HEK293T (cell line): ENCODE data around the gene PLPPR1.

ENCODE experiments used
- CTCF ChIA-PET: fragments of 350-600 bp; formaldehyde crosslinking; extraction: SDS; loops from one replicate; lab custom pipeline; 2021; ENCODE audit warnings: antibody characterized with exemption, inconsistent platforms; lab: Yijun Ruan, JAX
- POLR2A ChIA-PET: fragments of 350-600 bp; formaldehyde crosslinking; extraction: SDS; loops from one replicate; lab custom pipeline; 2020; ENCODE audit warnings: antibody characterized with exemption, inconsistent platforms; lab: Yijun Ruan, JAX
- DNase-seq: peaks from one replicate; pipeline ENCODE4 v3.0.0; 2012; ENCODE audit warnings: mixed read lengths; ENCODE audit errors: extremely low spot score
- ARNT ChIP-seq: fragments of 450-650 bp; IDR thresholded peaks from 2 replicates; pipeline ENCODE4 v1.6.1; 2017; ENCODE audit warnings: mild to moderate bottlenecking
- BHLHE40 ChIP-seq: fragments of 450-650 bp; IDR thresholded peaks from 2 replicates; pipeline ENCODE4 v1.6.1; 2016; ENCODE audit warnings: mild to moderate bottlenecking, moderate library complexity, borderline replicate concordance
- CTBP1 ChIP-seq: fragments of 450-650 bp; IDR thresholded peaks from 2 replicates; pipeline ENCODE4 v1.6.1; 2016; ENCODE audit warnings: borderline replicate concordance
- ELF4 ChIP-seq: fragments of 450-650 bp; IDR thresholded peaks from 2 replicates; pipeline ENCODE4 v1.6.1; 2017; ENCODE audit warnings: antibody characterized with exemption
- FOXA1 ChIP-seq: fragments of 450-650 bp; IDR thresholded peaks from 2 replicates; pipeline ENCODE4 v1.6.1; 2016; ENCODE audit warnings: mild to moderate bottlenecking
- FOXK2 ChIP-seq: fragments of 450-650 bp; IDR thresholded peaks from 2 replicates; pipeline ENCODE4 v1.6.1; 2016; ENCODE audit warnings: mild to moderate bottlenecking
- FOXM1 ChIP-seq: fragments of 450-650 bp; IDR thresholded peaks from 2 replicates; pipeline ENCODE4 v1.6.1; 2017; ENCODE audit warnings: mild to moderate bottlenecking, borderline replicate concordance
- HDGF ChIP-seq: fragments of 450-650 bp; IDR thresholded peaks from 2 replicates; pipeline ENCODE4 v1.6.1; 2017; ENCODE audit warnings: antibody characterized with exemption, borderline replicate concordance
- L3MBTL2 ChIP-seq: fragments of 450-650 bp; conservative IDR thresholded peaks from 2 replicates; pipeline ENCODE4 v1.6.1; 2016; ENCODE audit warnings: mild to moderate bottlenecking
- LEF1 ChIP-seq: fragments of 450-650 bp; IDR thresholded peaks from 2 replicates; pipeline ENCODE4 v1.6.1; 2017; ENCODE audit warnings: mild to moderate bottlenecking, borderline replicate concordance
- NFRKB ChIP-seq: fragments of 450-650 bp; IDR thresholded peaks from 2 replicates; pipeline ENCODE4 v1.6.1; 2016; ENCODE audit warnings: mild to moderate bottlenecking, moderate library complexity
- SP1 ChIP-seq: fragments of 450-650 bp; IDR thresholded peaks from 2 replicates; pipeline ENCODE4 v1.6.1; 2017
- SUZ12 ChIP-seq: fragments of 450-650 bp; IDR thresholded peaks from 2 replicates; pipeline ENCODE4 v1.6.1; 2016; ENCODE audit warnings: mild to moderate bottlenecking
- TARDBP ChIP-seq: fragments of 450-650 bp; IDR thresholded peaks from 2 replicates; pipeline ENCODE4 v1.6.1; 2016
- ZNF384 ChIP-seq: fragments of 450-650 bp; IDR thresholded peaks from 2 replicates; pipeline ENCODE4 v1.6.1; 2016
- TF ChIP-seq, protein P1 (sequence below): fragments of 450-650 bp; IDR thresholded peaks from 2 replicates; pipeline ENCODE4 v1.6.1; 2016

The PLPPR1 gene

DNA sequence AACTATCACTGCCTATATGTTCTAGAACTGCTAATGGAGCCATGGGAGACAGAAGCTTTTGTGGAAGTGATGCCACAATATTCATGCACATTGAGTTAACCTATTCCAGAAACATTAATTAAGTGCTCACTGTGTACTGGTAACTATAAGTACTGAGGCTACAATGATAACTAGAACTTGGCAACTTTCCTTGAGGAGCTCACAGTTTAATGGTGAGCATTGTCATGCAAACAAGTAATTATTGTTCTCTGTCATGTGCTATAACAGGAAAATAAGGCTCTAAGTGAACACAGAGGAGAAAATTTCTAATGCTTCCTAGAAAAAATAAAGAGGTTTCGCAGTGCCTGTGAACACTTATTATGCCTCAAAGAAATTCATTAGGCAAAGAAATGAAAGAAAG, 214.1 kb downstream of the PLPPR1 start:
- POLR2A ChIA-PET, result no interaction called here
- CTCF ChIA-PET, result no interaction called here
- TF ChIP-seq BHLHE40 (no peak), SUZ12 (no peak), TARDBP (no peak), ELF4 (no peak), FOXA1 (no peak), L3MBTL2 (no peak), ZNF384 (no peak), FOXM1 (no peak), SP1 (no peak), FOXK2 (no peak), CTBP1 (no peak), HDGF (no peak), ARNT (no peak), NFRKB (no peak), LEF1 (no peak)
- TF ChIP-seq, protein P1, sequence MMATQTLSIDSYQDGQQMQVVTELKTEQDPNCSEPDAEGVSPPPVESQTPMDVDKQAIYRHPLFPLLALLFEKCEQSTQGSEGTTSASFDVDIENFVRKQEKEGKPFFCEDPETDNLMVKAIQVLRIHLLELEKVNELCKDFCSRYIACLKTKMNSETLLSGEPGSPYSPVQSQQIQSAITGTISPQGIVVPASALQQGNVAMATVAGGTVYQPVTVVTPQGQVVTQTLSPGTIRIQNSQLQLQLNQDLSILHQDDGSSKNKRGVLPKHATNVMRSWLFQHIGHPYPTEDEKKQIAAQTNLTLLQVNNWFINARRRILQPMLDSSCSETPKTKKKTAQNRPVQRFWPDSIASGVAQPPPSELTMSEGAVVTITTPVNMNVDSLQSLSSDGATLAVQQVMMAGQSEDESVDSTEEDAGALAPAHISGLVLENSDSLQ, result no peak
- DNase-seq, result no peak

DNA sequence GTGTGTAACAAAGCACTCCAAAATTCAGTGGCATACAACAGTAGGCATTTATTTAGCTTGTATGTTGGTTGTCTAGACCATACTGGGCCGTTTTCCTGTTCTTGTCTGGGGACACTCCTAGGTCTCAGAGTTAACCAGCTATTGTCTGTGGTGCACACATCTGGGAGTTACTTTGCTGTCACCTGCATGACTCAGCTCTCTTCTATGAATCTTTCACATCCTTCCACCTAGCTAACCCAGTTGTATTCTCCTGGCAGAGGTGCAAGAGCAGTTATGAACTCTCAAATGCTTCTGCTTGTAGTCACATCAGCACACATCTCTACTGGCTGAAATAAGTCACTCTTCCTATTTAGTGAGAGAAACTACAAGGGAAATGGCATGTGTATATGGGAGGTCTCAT, 218.2 kb downstream of the PLPPR1 start:
- POLR2A ChIA-PET, result no interaction called here
- DNase-seq, result no peak
- CTCF ChIA-PET, result no interaction called here
- TF ChIP-seq FOXK2 (no peak), LEF1 (no peak), SP1 (no peak), NFRKB (no peak), FOXM1 (no peak), FOXA1 (no peak), TARDBP (no peak), ARNT (no peak), CTBP1 (no peak), ELF4 (no peak)

DNA sequence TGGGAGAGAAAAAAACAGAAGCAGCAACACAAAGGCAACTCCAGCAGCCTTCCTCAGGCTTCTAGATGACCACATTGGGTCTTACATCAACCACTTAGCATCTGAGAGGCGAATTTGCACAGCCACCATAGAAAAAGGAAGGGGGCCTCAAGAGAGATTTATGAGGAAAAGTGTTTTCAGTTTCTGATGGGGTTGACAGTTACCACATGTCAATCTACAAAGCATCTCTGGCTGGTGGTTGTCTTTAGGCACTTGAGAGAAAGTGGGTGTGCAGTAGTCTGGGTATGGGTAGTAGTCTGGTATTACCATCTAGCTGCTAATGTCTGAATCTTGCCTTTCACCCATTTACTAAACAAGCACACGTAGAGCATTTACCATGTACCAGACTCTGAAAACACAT, 218.8 kb downstream of the PLPPR1 start:
- POLR2A ChIA-PET, result interaction anchor here (0.6 kb wide), 1 partner anchor 34 kb away, joined by 3 read pairs; no protein-coding TSS in a partner anchor

DNA sequence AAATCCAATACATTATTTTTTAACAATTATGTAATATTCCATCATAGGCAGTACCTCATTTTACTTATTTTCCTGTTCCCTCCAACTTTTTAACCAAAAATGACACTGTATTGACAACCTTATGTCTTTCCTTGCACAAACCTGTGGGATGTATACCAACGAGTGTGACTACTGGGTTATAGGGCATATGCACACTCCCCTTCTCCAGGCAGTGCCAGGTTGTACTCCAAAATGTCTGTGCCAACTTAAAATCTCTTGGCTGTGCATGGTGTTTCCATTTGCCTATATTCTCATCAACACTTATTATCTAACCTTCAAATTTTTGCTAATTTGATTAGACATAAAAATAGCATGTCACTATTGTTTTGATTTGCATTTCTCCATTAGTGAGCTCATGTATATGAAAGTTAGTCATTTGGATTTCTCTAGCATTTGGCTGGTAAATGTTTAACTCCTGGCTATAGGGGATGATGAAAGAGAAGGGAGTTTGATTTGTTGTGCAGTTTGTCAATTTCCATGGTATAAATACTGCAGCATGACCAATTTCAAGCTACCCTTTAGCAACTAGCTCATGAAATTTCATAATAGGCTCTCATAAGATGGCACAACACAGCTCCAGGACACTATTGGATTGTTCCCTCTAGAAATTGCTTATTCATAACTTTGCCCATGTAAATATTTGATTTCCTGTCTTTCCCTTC, 226.4 kb downstream of the PLPPR1 start:
- ChIA-PET POLR2A (no interaction called here), CTCF (no interaction called here)
- TF ChIP-seq FOXA1 (no peak), FOXM1 (no peak), ARNT (no peak), BHLHE40 (no peak), CTBP1 (no peak), TARDBP (no peak), ZNF384 (no peak), SUZ12 (no peak), HDGF (no peak), SP1 (no peak), NFRKB (no peak), LEF1 (no peak)
- TF ChIP-seq, protein P1, result no peak
- DNase-seq, result no peak

More for the DNA sequence above, 218.8 kb downstream of the PLPPR1 start:
- CTCF ChIA-PET, result no interaction called here
- no peak for DNase-seq
- no peak for TF ChIP-seq FOXK2
- no peak for TF ChIP-seq FOXA1
- no peak for TF ChIP-seq FOXM1

DNA sequence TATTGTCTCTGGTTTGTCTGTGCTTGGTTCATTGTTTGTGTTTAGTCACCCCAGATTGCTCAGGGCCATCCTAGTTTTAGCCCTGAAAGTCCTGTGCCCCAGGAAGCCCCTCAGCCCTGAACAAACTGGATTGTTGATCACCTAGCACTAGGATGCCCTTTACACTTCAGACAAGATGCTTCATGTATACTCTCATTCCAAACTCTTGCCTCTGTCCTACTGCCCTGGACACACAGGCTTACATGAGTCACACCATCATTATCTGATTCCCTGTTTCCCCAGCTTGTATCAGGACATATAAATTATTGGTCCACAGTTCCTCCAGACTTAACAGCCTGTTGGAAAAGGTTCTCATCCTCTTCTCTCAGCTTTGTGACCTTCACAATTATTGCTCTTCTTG, 236.2 kb downstream of the PLPPR1 start:
- POLR2A ChIA-PET, result no interaction called here
- no peak for DNase-seq
- TF ChIP-seq, protein P1, result no peak
- TF ChIP-seq CTBP1, result no peak
- no peak for TF ChIP-seq SP1
- no peak for TF ChIP-seq NFRKB
- no peak for TF ChIP-seq FOXA1
- TF ChIP-seq FOXK2, result no peak
- no peak for TF ChIP-seq FOXM1
- no peak for TF ChIP-seq SUZ12
- no peak for TF ChIP-seq ELF4
- CTCF ChIA-PET, result no interaction called here

DNA sequence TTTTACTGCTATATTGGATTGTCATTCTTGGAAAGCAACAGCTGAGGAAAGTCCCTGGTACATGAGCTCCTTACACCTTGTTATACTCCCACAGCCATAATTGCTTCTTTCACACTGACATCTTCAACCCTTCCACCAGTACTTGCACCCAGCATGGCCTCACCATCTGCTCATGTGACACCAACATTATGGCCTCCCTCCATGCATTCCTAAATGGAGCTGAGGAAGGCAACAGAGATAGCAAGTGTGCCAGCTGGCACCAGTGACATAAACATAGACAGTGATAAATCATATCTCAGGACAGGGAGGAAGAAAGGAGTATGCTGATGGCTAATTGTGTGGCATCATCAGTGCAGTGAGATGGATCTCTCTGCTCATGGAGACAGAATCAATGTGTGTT, 236.7 kb downstream of the PLPPR1 start:
- ChIA-PET CTCF (no interaction called here), POLR2A (no interaction called here)
- TF ChIP-seq LEF1 (no peak), BHLHE40 (no peak), ZNF384 (no peak), FOXA1 (no peak), FOXM1 (no peak), TARDBP (no peak), SUZ12 (no peak), ARNT (no peak), CTBP1 (no peak), L3MBTL2 (no peak), FOXK2 (no peak), HDGF (no peak), NFRKB (no peak), ELF4 (no peak), SP1 (no peak)
- TF ChIP-seq, protein P1, result no peak
- no peak for DNase-seq
